ENCODE data around the gene TECPR1. TPM values are rescaled to one million over a fixed set of nuclear protein-coding genes. Genes with fewer than 3 reads are reported as not detected.

The TECPR1 gene
- total and polyA plus RNA-seq, 2 donors (not counting 1 experiment from before 2014, with no cell fraction given), result 3.7 to 39.0 TPM

DNA sequence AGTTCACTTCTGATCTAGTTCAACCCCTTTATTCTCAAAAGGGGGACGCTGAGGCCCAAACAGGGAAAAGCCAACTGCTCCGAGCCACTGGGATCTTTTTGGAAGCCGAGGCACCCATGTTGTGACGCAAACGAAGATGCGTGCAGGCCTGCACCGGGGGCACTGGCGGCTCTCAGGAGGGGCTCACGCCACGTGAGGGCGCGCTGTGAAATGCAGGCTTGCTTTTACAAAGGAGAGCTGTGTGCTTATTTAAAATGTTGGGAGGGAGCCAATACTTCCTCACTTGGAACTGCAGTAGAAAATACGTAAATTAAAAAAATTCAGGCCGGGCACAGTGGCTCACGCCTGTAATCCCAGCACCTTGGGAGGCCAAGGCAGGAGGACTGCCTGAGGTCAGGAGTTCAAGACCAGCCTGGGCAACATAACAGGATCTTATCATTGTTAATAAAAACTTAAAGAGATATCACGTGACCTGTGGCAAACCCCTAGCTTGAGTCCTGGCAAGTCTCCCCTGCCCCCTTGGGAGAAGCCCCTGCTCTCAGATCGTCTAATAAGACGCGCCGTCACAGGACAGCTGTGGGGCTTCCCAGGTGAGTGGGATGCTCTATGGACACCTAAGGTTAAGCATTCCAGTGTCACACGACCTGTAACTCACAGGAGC is 45.7 kb upstream of the TECPR1 start:
- no peak overlapping the region for H3K4me3 ChIP-seq (replicated peaks in 1 of 4; ENCODE audit: control extremely low read depth in 1 of 4, insufficient read depth in 1 of 4, low read depth in 3 of 4, low read length in 4 of 4)
- no peak overlapping the region for H3K9ac ChIP-seq (ENCODE audit: insufficient read depth, low read length)
- H3K79me2 ChIP-seq (ENCODE audit: control insufficient read depth, insufficient read depth, low read length), result no peaks in the 10 kb centered on the region
- H3K27me3 ChIP-seq (ENCODE audit: control insufficient read depth, insufficient read depth, low read length), result no peaks in the 10 kb centered on the region
- no peaks in the 10 kb centered on the region for H3K4me1 ChIP-seq (ENCODE audit: control insufficient read depth, extremely low read depth, insufficient read depth, low read length)
- no peak for TF ChIP-seq EZH2 (IDR thresholded peaks at IDR 0.05; ENCODE audit: low read length, missing control alignments)
- no peak for TF ChIP-seq CTCF (conservative IDR thresholded peaks at IDR 0.05 in 1 of 2, IDR thresholded peaks at IDR 0.05 in 1 of 2; ENCODE audit: low read depth in 1 of 2, low read length in 2 of 2)
- no peak for DNase-seq (ENCODE audit: low read depth in 2 of 2)
- H3K9me3 ChIP-seq (ENCODE audit: control insufficient read depth, insufficient read depth, low read depth, low read length), result no peaks in the 10 kb centered on the region
- H3K4me2 ChIP-seq (ENCODE audit: extremely low read depth, insufficient read depth, low read length), result no peak overlapping the region
- H2AFZ ChIP-seq (ENCODE audit: low read length), result no peak overlapping the region
- H4K20me1 ChIP-seq (ENCODE audit: control insufficient read depth, extremely low read depth, insufficient read depth, low read length), result no peaks in the 10 kb centered on the region
- H3K36me3 ChIP-seq (ENCODE audit: control insufficient read depth, insufficient read depth, low read length), result peaks cover 2% of the 10 kb centered on the region
- H3K27ac ChIP-seq (ENCODE audit: insufficient read depth, low read length), result no peak overlapping the region

DNA sequence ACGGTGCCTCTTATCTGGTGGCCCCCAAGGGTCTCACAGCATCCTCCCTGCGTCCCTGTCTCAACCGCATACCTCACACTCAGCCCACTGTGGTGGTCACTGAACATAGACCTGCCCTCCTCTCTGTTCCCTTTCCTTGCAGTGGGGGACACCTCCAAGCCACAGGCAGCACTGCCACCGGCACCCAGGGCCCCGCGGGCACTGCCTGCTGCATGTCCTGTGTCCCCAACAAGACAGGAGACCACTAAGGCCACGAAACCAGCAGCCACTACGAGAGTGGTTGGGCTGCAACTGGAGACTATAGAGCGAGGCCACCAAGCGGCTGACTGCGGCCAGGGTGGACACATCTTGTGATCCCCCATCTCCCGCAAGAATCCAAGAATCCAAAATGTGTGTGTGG is 44.8 kb upstream of the TECPR1 start:
- H3K4me1 ChIP-seq (ENCODE audit: control insufficient read depth, extremely low read depth, insufficient read depth, low read length), result no peaks in the 10 kb centered on the region
- peaks cover 9% of the 10 kb centered on the region for H3K36me3 ChIP-seq (ENCODE audit: control insufficient read depth, insufficient read depth, low read length)
- no peaks in the 10 kb centered on the region for H3K27me3 ChIP-seq (ENCODE audit: control insufficient read depth, insufficient read depth, low read length)
- H3K27ac ChIP-seq (ENCODE audit: insufficient read depth, low read length), result no peak overlapping the region
- TF ChIP-seq EZH2 (IDR thresholded peaks at IDR 0.05; ENCODE audit: low read length, missing control alignments), result no peak
- TF ChIP-seq CTCF (conservative IDR thresholded peaks at IDR 0.05 in 1 of 2, IDR thresholded peaks at IDR 0.05 in 1 of 2; ENCODE audit: low read depth in 1 of 2, low read length in 2 of 2), result no peak
- no peaks in the 10 kb centered on the region for H3K9me3 ChIP-seq (ENCODE audit: control insufficient read depth, insufficient read depth, low read depth, low read length)
- no peak overlapping the region for H3K4me3 ChIP-seq (replicated peaks in 1 of 4; ENCODE audit: control extremely low read depth in 1 of 4, insufficient read depth in 1 of 4, low read depth in 3 of 4, low read length in 4 of 4)
- no peak overlapping the region for H3K9ac ChIP-seq (ENCODE audit: insufficient read depth, low read length)
- H3K79me2 ChIP-seq (ENCODE audit: control insufficient read depth, insufficient read depth, low read length), result peaks cover 7% of the 10 kb centered on the region
- no peak for DNase-seq (ENCODE audit: low read depth in 2 of 2)
- no peak overlapping the region for H2AFZ ChIP-seq (ENCODE audit: low read length)
- no peak overlapping the region for H3K4me2 ChIP-seq (ENCODE audit: extremely low read depth, insufficient read depth, low read length)
- no peaks in the 10 kb centered on the region for H4K20me1 ChIP-seq (ENCODE audit: control insufficient read depth, extremely low read depth, insufficient read depth, low read length)

GRCh38 chr7:98295467-98296192 is 43.6 kb upstream of the TECPR1 start:
- no peaks in the 10 kb centered on the region for H3K27me3 ChIP-seq (ENCODE audit: control insufficient read depth, insufficient read depth, low read length)
- H3K36me3 ChIP-seq (ENCODE audit: control insufficient read depth, insufficient read depth, low read length), result peaks cover 9% of the 10 kb centered on the region
- no peak overlapping the region for H3K27ac ChIP-seq (ENCODE audit: insufficient read depth, low read length)
- H3K9ac ChIP-seq (ENCODE audit: insufficient read depth, low read length), result no peak overlapping the region
- H3K9me3 ChIP-seq (ENCODE audit: control insufficient read depth, insufficient read depth, low read depth, low read length), result no peaks in the 10 kb centered on the region
- H3K79me2 ChIP-seq (ENCODE audit: control insufficient read depth, insufficient read depth, low read length), result peaks cover 15% of the 10 kb centered on the region
- no peak for DNase-seq (ENCODE audit: low read depth in 2 of 2)
- no peaks in the 10 kb centered on the region for H3K4me1 ChIP-seq (ENCODE audit: control insufficient read depth, extremely low read depth, insufficient read depth, low read length)
- H2AFZ ChIP-seq (ENCODE audit: low read length), result no peak overlapping the region
- TF ChIP-seq EZH2 (IDR thresholded peaks at IDR 0.05; ENCODE audit: low read length, missing control alignments), result no peak
- no peak for TF ChIP-seq CTCF (conservative IDR thresholded peaks at IDR 0.05 in 1 of 2, IDR thresholded peaks at IDR 0.05 in 1 of 2; ENCODE audit: low read depth in 1 of 2, low read length in 2 of 2)
- no peak overlapping the region for H3K4me2 ChIP-seq (ENCODE audit: extremely low read depth, insufficient read depth, low read length)
- no peaks in the 10 kb centered on the region for H4K20me1 ChIP-seq (ENCODE audit: control insufficient read depth, extremely low read depth, insufficient read depth, low read length)
- H3K4me3 ChIP-seq (replicated peaks in 1 of 4; ENCODE audit: control extremely low read depth in 1 of 4, insufficient read depth in 1 of 4, low read depth in 3 of 4, low read length in 4 of 4), result no peak overlapping the region
